ENCODE measurements around the gene FGFBP3. TPM values are rescaled to one million over a fixed set of nuclear protein-coding genes. Genes with fewer than 3 reads are reported as not detected.

Gene FGFBP3
- total RNA-seq, 4 donors from 2014 or later, result 0.96 to 2.6 (median 2.0) TPM

DNA sequence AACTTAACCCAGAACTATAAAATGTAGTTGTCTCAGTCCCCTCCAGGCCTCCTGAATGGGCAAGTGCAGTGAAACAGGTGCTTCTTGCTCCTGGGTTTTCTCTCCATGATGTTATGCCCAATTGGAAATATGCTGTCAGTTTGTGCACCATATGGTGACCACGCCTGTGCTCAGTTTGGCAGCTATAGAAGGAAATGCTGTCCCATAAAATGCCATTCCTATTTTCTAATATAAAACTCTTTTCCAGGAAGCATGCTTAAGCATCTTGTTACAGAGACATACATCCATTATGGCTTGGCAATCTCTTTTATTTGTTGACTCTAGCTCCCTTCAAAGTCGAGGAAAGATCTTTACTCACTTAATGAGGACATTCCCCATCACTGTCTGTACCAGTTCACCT is 45.2 kb downstream of the FGFBP3 start:
- no peak for DNase-seq
- Histone ChIP-seq H3K9me3 (no peaks in the 10 kb centered on the region), H3K4me1 (no peaks in the 10 kb centered on the region), H3K4me3 (replicated peaks in 1 of 3) (no peak overlapping the region), H3K36me3 (peaks cover 29 to 35% of the 10 kb centered on the region in 2 donors), H3K27me3 (no peaks in the 10 kb centered on the region), H3K27ac (no peak overlapping the region)
- 31 to 53% methylated on average over 2 of the region's 2 CpGs for WGBS, 2 donors
- intact Hi-C loops (cut with DNase I), result no loop called here
- no peak for TF ChIP-seq POLR2A (IDR thresholded peaks at IDR 0.05)
- TF ChIP-seq, protein P1, sequence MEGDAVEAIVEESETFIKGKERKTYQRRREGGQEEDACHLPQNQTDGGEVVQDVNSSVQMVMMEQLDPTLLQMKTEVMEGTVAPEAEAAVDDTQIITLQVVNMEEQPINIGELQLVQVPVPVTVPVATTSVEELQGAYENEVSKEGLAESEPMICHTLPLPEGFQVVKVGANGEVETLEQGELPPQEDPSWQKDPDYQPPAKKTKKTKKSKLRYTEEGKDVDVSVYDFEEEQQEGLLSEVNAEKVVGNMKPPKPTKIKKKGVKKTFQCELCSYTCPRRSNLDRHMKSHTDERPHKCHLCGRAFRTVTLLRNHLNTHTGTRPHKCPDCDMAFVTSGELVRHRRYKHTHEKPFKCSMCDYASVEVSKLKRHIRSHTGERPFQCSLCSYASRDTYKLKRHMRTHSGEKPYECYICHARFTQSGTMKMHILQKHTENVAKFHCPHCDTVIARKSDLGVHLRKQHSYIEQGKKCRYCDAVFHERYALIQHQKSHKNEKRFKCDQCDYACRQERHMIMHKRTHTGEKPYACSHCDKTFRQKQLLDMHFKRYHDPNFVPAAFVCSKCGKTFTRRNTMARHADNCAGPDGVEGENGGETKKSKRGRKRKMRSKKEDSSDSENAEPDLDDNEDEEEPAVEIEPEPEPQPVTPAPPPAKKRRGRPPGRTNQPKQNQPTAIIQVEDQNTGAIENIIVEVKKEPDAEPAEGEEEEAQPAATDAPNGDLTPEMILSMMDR (IDR thresholded peaks at IDR 0.05), result no peak

DNA sequence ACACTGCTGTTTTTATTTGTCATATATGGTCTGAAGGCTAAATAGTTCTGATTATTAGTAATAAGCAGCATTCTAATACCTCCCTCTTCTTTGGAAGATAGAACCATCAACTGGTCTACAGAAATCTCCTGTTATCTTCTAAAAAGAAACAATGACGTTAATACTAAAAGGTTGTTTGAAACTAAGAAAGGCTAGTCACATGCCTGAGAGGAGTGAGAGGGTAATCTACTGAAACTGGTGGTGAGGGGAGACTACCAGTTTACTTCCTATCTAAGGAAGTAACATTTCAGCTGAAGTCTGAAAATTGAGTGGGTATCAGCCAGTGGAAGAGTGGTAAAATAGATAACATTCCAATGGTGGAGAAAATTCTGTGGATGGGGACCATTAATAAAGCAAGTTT is 48.4 kb downstream of the FGFBP3 start:
- TF ChIP-seq, protein P1 (IDR thresholded peaks at IDR 0.05), result no peak
- TF ChIP-seq POLR2A (IDR thresholded peaks at IDR 0.05), result no peak
- Histone ChIP-seq H3K4me3 (replicated peaks in 1 of 3) (no peak overlapping the region), H3K27me3 (no peaks in the 10 kb centered on the region), H3K4me1 (no peaks in the 10 kb centered on the region), H3K36me3 (peaks cover 54 to 61% of the 10 kb centered on the region in 2 donors), H3K9me3 (no peaks in the 10 kb centered on the region), H3K27ac (no peak overlapping the region)
- intact Hi-C loops (cut with DNase I), result no loop called here
- DNase-seq, result no peak
- WGBS, 2 donors, result 83 to 90% methylated on average over 1 of the region's 1 CpG

DNA sequence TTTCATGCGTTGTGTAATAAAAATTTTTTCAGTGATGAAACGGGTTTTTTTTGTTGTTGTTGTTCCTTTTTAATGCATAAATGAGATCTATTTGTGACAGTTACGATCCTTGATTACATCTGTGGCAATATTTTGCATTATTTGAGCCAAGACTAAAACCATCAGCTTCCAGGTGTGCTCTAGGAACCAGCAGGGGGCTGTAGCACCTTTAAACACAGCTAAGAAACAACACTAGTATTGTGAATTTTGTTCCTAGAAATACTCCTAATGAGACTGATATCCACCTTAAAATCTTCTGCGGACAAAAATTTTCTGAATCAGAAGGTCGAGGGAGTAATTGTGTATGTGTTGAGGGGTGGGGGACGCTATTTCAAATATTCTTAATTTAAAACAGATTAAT is 52.6 kb downstream of the FGFBP3 start:
- Histone ChIP-seq H3K36me3 (peaks cover 49 to 68% of the 10 kb centered on the region in 2 donors), H3K27ac (no peak overlapping the region), H3K4me1 (no peaks in the 10 kb centered on the region), H3K9me3 (no peaks in the 10 kb centered on the region), H3K4me3 (replicated peaks in 1 of 3) (no peak overlapping the region), H3K27me3 (no peaks in the 10 kb centered on the region)
- 91 to 93% methylated on average over 6 of the region's 6 CpGs for WGBS, 2 donors
- intact Hi-C loops (cut with DNase I), result no loop called here
- peak in 1 of 2 donors; percentile 7 for DNase-seq
- TF ChIP-seq POLR2A (IDR thresholded peaks at IDR 0.05), result no peak
- TF ChIP-seq, protein P1 (IDR thresholded peaks at IDR 0.05), result peak in 3 of 6 experiments; percentile 27 to 35 (median 28)

Small RNA genes lying within 50 kb of the gene (small RNA-seq; reads per million reads assigned to genes)
- not detected for gene AL359198.2

Other genes with a start within 250 kb of the FGFBP3 start
- 10 to 100 TPM; 56.5 to 99.7 (median 66.1) TPM for gene TNKS2, start 111.1 kb downstream of the FGFBP3 start, total RNA-seq
- 10 to 100 TPM; 42.6 to 61.3 (median 46.6) TPM for gene BTAF1, start 14.3 kb upstream of the FGFBP3 start, total RNA-seq

Measured in thyroid gland (tissue), 4 donors.